ENCODE measurements around the gene RREB1. TPM values are rescaled to one million over a fixed set of nuclear protein-coding genes. Genes with fewer than 3 reads are reported as not detected.

RREB1 gene
- total and polyA plus RNA-seq, 2 experiments from 2014 or later = 8.5 to 25.5 TPM

GRCh38 chr6:7218406-7218988, 110.7 kb downstream of the RREB1 start (continued):
- TF ChIP-seq CTCF (conservative IDR thresholded peaks at IDR 0.05; ENCODE audit: low read depth in 2 of 2) (no peak), ZNF114 (CRISPR knock-in tag; IDR thresholded peaks at IDR 0.05) (no peak), REST (IDR thresholded peaks at IDR 0.05; ENCODE audit: unreplicated experiment) (no peak), CREB1 (CRISPR knock-in tag; IDR thresholded peaks at IDR 0.05; ENCODE audit: low read depth) (no peak)

GRCh38 chr6:7219310-7219709, 111.5 kb downstream of the RREB1 start:
- Histone ChIP-seq H3K27me3 (ENCODE audit: insufficient read depth) (no peaks in the 10 kb centered on the region), H3K36me3 (ENCODE audit: insufficient read depth) (no peaks in the 10 kb centered on the region; the same call in 1 of the 2 replicates), H3K27ac (ENCODE audit: low read depth) (no peak overlapping the region), H3K4me2 (no peak overlapping the region), H2AFZ (no peak overlapping the region), H3K9me2 (ENCODE audit: insufficient read depth) (no peaks in the 10 kb centered on the region), H3K79me2 (replicated peaks; ENCODE audit: insufficient read depth) (no peaks in the 10 kb centered on the region), H3K4me3 (no peak overlapping the region), H4K20me1 (replicated peaks; ENCODE audit: insufficient read depth) (no peaks in the 10 kb centered on the region), H3F3A (replicated peaks; ENCODE audit: low read depth) (no peaks in the 10 kb centered on the region), H3K4me1 (ENCODE audit: insufficient read depth) (no peaks in the 10 kb centered on the region; the same call in 1 of the 2 replicates)
- Mint-ChIP-seq H3K27me3 (ENCODE audit: insufficient read depth, low read depth, poor library complexity) (peaks cover 7% of the 10 kb centered on the region), H3K36me3 (ENCODE audit: low read depth) (peaks cover 22% of the 10 kb centered on the region), H3K4me3 (no peak overlapping the region), H3K9me3 (no peaks in the 10 kb centered on the region), H3K4me1 (peaks cover 21% of the 10 kb centered on the region), H3K27ac (no peak overlapping the region)
- ATAC-seq (no peak), DNase-seq (ENCODE audit: low spot score) (no peak)
- no peak for TF ChIP-seq POLR2AphosphoS5 (IDR thresholded peaks at IDR 0.05; ENCODE audit: low read depth)
- TF ChIP-seq STAT1 (IDR thresholded peaks at IDR 0.05; ENCODE audit: unreplicated experiment) = no peak
- TF ChIP-seq ZNF331 (CRISPR knock-in tag; IDR thresholded peaks at IDR 0.05; ENCODE audit: low read depth) = no peak
- TF ChIP-seq JUNB (IDR thresholded peaks at IDR 0.05; ENCODE audit: unreplicated experiment) = no peak
- no peak for TF ChIP-seq NANOG (IDR thresholded peaks at IDR 0.05; ENCODE audit: borderline replicate concordance)
- TF ChIP-seq CREB1 (CRISPR knock-in tag; IDR thresholded peaks at IDR 0.05; ENCODE audit: low read depth) = no peak
- no peak for TF ChIP-seq CTCF (conservative IDR thresholded peaks at IDR 0.05; ENCODE audit: low read depth in 2 of 2)

All from GM23338 (cell line).